Stimulated activated CD4-positive, alpha-beta T cell treated with anti-CD3 and anti-CD28 coated beads, Interleukin-12 subunit alpha, Interleukin-12 subunit beta, amount 100 ng/mL, for 24 hours (primary cell): ENCODE measurements around the gene TSPAN12.

Source experiments
- DNase-seq, 2 experiments: peaks; one replicate each; pipeline ENCODE4 v3.0.0-alpha.2; 2020; ENCODE audit warnings: low read depth in 2 of 2

Gene TSPAN12

DNA sequence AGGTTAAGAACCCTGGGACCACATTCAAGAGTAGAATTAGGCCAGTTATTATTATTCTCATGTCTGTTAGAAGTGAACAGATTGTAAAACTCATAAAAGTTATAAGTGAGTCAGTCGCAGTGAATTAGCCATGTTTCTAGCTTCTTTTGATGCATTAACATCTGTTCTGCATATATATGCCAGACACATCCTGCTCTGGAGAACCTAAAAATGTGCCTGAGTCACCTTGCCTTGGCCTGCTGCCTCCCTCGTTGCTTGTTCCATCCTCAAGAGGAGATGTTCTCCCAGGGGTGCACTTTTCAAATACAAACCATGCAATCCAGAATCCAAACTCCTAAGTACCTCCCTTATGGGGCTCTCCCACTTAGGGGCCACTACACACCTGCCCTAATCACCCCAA lies 14.8 kb downstream of the TSPAN12 start:
- no peak for DNase-seq

DNA sequence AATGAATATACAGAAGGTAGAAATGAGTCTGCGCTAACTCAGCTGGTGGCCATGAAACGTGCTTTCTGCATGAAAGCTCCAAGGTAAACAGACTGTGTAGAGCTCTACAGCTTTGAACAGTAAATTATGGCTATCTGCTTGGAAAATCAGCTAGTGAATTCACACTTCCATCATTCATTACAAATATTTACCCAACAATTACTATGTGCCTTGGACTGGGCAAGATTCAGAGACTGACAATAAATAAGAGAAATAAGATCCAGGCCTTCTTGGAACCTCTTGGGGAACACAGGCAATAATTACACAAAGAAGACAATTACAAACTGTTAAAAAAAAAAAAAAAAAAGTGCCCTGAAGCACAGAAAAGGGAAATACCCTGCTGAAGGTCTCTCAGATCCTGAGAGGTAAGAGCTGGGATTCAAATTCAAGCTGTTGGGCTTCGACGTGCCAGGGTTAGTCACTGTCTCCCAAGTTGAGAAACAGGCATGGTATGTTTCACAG lies 15.8 kb downstream of the TSPAN12 start:
- DNase-seq = no peak

DNA sequence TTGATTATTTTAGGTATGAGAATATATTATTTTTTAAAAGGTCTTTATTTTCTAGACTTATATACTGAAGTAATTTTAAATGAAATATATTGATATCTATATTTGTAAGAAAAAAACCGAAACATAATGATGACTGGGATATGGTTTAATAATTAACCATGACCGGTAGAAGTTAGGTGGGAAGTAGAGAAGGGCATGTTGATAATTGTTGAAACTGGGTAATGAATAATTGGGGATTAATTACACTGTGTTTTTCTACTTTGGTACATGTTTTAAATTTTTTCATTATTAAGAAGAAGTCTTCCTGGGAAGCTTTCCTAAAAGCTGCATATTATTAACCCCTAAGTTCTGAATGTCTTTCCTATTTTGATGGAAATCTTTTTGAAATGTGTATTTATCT lies 16.3 kb downstream of the TSPAN12 start:
- DNase-seq = no peak

DNA sequence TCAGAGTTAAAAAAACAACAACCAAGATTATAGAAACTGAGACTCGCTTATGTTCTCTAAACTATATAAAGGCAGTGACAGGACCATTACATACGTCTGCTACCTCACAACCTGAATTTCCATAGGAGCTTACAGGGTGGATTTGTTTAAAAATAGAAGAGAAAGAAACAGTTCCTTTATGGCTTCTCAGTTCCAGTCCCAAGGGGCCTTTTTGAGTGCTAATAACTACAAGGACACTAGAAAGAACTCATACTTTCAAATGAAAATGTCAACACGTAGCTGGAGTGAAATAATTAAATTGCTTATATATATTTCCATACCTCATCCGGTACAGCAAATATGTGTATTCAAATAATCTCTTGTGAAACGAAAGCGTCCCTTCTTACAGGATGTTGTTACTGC lies 19.7 kb downstream of the TSPAN12 start:
- no peak for DNase-seq

DNA sequence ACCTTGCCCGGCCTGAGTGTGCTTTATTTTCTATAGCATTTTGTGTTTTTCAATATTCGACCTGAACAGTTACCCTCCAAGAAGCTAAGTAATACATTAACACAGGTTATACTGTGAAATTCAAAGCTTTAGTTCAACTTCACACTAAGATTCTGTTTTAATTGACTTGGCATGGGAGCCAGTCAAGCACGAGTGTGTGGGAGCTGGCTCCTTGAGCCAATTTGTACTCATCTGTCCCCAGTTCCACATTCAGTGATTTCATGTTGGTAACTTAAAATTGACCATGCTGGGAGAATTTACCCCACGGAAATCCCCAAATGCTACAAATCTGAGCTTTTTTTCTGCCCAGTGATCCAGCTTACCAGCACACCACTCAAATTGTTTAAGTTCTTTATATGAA lies 20.3 kb downstream of the TSPAN12 start:
- DNase-seq = no peak

DNA sequence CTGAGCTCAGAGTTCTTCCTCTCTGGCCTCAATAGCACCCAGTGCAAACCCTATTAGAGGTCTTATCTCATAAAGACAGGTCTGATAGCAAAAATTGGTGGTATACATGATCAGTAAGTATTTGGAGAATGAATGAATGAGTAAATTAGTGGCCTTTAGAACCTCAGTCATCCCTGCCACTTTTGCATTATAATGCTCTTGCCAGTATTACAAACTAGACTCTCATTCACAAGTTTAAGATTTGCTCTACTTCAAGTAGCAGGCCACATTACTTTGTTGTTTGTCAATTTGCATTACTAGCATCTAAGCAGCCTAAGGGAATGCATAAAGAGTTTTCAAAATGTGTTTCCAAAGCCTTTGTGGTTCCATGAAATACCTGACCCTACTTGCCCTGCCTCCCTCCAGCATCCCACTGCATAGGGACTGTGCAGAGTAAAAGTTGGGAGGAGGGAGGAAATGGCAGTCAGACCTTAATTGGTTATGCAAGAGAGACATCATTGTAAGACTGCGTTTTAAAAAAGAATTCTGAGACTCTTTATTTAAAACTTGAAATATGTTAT lies 21.3 kb downstream of the TSPAN12 start:
- no peak for DNase-seq

DNA sequence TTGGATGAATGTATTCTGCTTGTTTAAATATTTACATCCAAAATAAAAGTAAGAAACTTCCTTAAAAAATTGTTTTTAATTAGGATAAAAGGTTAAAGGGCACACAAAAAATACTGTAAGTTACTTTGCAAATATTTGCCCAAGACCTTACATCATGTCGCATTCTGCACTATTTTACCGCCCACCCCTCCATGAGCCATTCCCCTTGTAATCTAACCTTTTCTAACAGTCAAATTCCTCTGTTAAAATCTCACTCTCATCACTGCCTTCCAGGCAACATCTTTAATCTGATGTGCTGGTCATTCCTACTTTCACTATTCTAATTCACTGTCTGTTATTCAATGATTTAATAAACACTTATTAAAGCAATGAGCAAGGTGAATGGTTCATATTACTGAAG lies 23.2 kb downstream of the TSPAN12 start:
- no peak for DNase-seq

DNA sequence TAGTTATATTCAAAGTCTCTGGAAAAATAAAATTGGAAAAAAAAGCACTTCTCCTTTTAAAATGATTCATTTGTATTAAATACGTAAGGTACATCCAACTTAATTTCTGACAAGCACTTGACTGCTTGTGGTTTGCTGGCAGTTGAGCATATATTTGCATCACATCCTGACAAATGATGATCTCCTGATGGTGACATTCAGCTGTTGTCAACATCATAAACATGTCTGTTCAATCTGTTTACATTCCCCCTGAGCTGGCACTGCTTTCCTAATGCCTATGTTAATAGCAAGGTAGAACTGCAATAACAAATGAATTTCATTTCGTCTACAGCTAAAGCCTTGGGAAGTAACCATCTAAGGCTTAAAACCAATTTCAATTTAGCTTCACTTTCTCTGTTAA lies 24.4 kb downstream of the TSPAN12 start:
- no peak for DNase-seq

DNA sequence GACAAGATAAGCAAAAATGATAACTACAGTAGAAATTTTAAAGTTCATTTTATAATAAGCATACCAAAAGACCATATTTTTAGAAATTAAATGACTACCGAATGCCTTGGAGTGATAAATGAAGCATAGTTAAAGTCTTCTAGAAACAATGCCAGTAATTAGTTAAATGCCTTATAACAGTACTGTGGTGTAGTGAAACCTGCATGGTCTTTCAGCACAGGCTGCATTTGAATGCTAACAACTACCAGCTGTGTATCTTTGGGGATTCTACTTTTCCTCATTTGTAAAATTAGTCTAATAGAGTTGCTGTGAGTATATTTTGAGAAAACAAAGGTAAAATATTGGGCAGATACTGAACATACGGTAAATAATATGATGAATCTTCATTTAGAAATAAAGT lies 25.1 kb downstream of the TSPAN12 start:
- no peak for DNase-seq

DNA sequence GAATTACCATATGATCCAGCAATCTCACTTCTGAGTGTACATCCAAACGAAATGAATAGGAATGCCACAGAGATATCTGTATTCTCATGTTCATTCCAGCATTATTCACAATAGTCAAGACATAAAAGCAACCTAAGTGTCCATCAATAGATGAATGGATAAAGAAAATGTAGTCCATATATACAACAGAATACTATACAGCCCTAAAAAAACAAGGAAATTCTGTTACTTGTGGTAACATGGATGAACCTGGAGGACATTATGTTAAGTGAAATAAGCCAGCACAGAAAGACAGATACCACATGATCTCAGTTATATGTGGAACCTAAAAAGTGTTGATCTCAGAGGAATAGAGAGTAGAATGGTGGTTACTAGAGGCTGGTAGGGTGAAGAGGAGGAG lies 26.7 kb downstream of the TSPAN12 start:
- DNase-seq = no peak

DNA sequence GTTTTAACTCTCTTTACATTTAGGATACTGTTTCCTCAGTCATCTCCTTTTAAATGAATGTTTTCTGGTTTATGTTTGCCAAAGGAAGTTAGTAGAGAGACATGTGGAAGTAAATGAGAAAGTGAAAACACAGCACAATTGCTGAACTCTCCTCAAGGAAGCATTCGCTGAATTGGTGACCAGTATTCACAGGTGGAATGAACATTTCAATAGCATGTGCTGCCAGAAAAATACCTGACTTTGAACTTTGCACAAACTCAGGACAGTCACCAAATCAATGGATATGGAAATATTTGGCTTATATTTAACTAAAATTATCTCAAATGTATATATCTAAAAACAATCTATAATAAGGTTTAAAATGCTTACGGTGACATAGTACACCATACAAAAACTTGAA lies 28.5 kb downstream of the TSPAN12 start:
- DNase-seq = no peak

DNA sequence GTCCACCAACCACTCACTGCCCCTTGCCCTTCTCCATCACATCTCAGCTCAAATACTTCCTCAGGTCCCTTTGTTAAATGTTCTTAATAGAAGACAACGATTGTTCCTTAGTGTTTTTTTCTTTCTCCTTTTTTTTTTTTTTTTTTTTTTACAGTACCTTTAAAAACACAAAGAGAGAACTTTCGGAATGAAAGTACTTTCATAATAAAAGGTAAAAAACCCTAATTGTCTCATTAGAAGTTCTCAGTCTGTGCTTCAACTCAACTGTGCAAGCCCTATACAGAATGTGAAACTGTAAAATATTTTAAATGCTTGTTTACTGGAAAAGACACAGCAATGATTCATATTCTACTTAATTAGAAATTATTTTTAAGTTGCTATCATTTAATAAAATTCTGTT lies 29.4 kb downstream of the TSPAN12 start:
- DNase-seq = no peak

DNA sequence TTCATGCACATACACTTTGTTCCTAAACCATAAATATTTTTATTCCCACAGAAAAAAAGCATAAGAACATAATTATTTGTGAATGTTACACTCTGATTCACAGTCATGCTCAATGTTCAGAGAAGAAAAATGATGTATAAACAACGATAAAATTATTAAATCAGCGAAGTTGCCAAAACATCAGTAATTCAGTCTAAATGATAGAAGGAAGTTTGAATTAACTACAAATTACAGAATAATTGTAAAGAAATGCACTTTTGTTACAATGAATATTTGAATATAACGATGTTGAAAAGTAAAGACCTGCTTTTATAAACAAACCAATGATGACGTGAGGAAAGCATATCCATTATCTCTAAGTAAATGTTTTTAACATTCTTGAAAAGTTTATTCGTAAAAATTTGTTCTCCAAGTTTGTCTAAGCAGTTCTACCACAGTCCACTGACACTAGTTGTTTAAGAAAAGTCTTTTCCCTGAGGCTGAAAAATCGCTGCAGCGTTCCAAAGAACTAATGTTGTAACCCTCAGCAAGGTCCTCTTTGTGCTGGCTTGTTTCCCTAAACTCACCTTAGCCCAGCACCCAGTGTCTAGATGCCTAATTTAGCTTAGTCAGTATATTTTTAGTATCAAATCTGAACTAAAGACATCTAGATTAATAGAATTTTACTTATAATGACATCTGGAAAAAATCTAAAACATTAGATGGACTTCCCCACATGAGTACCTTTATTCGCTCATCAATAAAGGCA lies 30.4 kb downstream of the TSPAN12 start:
- no peak for DNase-seq

DNA sequence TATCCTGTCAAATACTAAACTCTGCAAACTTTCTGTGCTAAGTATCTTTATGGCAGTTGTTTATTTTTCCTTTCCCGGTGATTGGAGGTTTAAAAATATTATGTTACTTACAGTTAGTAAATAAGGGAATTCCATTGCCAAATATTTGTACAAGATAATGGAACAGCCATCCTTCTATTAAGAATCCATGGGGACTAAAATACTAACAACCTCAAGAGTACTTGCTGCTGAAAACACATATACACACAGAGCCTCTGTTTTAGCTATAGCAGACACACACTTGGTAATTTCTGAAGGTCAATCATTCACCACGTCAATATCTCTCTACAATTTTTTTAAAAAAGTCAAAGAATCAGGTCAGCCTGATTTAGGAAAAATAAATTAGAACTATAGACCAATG lies 32.4 kb downstream of the TSPAN12 start:
- no peak for DNase-seq

DNA sequence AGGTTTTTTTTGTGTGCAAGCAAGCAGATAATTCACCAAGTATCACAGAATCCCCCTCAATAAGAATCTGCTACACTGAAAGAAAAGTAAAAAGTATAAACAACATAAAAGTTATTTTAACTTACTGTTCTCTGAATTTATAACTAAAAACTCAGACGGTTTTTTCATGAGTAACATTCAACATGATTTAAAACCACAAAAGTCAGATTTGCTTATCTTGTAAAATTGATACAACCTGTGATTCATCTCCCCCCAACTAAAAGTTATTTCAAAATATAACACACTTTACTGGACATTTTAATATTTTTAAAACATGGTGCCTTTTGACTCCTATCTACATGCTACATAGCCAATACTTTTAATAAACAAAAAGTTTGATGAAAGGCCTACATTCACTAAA lies 32.8 kb downstream of the TSPAN12 start:
- no peak for DNase-seq

DNA sequence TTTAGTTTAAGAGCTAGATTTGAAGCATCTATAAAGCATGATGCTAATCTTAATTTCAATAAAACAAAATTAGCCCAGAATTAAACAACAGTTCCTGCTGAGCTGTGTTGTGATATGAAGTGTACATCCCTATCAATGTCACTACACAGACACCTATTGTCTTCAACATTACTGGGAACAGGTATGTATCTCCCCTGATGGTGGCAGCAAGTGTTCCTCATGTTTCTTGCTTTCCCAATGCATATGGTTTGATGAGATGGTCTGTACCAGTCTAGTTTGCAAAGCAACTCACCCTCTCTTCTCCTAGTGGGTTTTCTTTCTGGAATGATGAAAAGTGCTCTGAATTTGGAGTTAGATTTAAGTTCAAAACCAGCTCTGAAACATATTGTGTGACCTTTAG lies 38.1 kb downstream of the TSPAN12 start:
- no peak for DNase-seq

DNA sequence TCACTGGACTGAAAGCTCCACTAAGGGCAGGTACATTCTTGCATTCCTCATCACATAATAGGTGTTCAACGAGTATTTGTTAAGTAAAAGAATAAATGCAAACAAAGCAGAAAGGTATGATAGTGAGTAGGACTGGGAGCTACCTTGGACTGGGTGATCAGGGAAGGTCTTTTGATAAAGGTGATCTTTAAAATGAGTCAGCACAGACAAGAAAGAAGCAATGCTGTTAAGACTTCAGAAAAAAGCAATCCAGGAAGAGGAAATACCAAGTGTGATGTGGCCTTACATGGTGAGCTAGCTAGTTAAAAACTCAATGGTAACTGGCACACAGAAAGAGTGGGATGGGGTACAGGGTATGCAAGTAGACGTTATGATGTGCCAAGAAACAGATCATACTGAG lies 40.1 kb downstream of the TSPAN12 start:
- DNase-seq = no peak

DNA sequence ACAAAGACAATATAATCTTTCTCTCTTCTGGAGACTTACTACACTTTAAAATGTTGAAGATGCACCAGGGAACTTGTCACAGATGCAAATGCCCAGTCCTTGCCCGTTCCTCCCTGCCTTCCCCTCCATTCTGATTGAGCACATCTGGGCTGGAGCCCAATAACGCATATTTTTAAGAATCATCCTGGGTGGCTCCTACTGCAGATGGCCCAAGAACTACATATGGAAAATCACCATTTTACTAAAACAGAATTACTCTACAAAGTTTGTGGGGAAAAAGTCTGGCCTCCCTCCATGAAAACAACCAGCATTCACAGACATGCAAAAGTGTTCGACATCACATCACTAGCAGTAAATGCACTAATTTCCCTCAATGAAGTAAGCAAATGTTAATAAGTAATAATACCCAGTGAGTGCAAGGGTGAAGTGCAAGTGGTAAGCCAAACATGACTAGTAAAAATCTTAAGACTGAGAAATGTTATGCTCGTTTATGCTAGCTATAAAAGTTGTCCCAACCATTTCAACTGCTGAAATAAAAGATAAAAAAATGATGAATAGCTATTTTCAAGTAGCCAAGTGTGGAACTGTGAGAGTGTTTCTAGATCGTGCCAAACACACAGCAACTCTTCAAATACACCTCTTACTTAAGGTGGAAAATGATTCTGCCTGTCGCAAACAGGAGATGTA lies 43.5 kb downstream of the TSPAN12 start:
- DNase-seq = no peak

DNA sequence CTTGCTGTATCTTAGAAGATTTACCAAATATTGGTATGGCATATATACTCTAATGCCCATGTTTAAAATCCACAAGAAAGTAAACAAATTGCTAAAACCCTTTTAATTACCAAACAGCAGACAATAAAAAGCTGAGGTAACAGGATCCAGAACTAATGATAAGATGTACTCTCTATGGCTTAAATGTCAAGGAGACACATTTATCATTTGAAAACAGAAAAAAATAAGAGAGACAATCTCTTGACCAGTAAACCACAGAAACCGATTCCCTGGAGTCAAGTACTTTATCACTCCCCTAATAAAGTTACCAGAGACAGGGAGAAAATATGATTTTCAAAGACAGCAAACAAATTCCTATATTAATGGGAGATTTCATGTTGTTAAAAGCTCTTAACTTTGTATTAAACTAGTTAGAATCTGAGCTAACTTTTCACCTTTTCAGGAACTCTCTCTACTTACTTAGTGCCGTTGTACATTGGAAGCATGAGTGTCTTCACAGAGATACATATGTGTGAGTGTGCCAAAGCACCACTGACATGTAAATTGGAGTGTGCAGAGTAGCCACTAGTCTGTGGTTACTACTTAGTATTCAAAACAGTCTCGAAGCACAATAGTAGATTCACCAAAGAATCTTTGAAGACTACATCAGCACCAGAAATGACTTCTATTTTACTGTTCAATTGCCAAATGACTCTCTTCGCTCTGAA lies 44.2 kb downstream of the TSPAN12 start:
- no peak for DNase-seq

DNA sequence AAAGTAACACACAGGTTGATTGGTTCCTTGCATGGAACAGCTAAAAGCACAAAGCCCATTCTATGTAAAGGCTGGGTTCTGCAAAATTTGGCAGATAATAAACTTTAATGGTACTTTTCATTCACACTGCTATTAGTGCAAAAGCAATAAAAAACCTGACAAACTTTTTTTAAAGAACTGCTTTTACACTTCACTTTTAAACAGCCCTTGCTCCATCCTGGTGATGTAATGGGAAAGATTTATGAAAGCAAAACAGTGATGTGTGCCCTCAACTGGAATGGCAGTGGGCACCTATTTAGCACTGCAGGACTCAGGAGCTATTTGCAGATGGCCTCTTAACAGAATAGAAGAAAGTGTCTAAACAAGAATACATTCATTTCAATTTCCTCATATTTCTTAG lies 44.9 kb downstream of the TSPAN12 start:
- no peak for DNase-seq

DNA sequence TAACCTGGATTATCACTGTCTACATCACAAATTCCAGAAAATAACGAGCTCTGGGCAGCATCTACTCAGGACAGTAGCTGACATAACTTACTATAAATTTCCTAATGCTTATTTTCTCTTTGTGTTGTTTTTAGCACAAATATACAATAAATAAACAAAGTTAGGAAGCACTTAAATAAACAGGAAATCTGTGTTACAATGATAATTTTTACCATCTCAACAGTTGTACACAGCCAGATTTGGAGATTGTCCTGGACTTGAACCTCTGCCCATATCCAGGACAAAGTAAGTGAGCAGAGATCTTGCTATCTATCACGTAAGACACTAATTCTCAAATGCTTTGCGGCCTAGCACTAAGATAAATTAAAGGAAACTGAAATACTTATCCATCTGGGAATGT lies 48.7 kb downstream of the TSPAN12 start:
- no peak for DNase-seq

DNA sequence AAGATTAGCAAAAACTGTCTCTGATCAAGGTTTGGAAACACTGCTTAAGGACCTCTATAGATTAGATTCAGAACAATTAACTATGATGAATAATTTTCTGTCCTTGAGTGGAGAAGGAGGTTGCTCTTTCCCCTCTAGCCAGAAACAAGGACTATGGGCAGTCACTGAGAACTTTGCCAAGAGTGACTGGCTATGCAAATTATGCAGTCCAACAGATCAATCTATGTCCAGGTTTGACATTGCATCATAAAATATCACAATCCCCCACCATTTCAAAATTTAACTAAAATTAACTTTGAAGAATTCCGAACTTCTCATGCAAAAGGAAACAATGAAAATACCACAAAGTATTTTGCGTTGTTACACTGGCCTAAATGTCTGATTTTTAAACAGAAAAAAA lies 50.6 kb downstream of the TSPAN12 start:
- DNase-seq = no peak

DNA sequence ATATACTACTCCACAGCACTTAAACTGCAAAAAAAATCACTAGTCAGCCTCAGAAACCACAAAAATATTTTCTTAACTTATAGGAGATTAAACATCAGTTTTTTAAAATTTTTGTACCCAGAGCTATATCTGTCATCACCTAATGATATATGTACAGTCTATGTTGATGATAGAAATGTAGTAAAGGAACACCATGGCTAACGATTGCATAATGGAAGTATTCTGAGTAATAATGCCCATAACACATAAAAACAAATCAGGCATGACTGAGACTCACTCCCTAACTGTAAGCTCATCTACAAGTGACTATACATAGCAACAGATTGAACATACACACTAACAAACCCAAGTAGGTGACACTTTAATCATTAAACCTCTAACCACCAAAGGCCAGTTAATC lies 51.3 kb downstream of the TSPAN12 start:
- no peak for DNase-seq
